Ishikawa (cell line): Measurements from ENCODE around the gene MON2.

Experiments used
- CEBPB ChIP-seq: IDR thresholded peaks from 2 replicates; pipeline ENCODE4 v1.6.1; 2012
- CREB1 ChIP-seq: IDR thresholded peaks from 2 replicates; pipeline ENCODE4 v1.6.1; 2012; ENCODE audit warnings: low read depth
- EGR1 ChIP-seq: IDR thresholded peaks from 2 replicates; pipeline ENCODE4 v1.6.1; 2012
- EP300 ChIP-seq: IDR thresholded peaks from 2 replicates; pipeline ENCODE4 v1.6.1; 2012; ENCODE audit warnings: borderline replicate concordance
- FOXM1 ChIP-seq: IDR thresholded peaks from 2 replicates; pipeline ENCODE4 v1.6.1; 2012; ENCODE audit warnings: low read depth, borderline replicate concordance
- NFIC ChIP-seq: IDR thresholded peaks from 2 replicates; pipeline ENCODE4 v1.6.1; 2012
- RAD21 ChIP-seq: IDR thresholded peaks from 2 replicates; pipeline ENCODE4 v1.6.1; 2012; ENCODE audit warnings: low read depth
- TAF1 ChIP-seq: IDR thresholded peaks from 2 replicates; pipeline ENCODE4 v1.6.1; 2012; ENCODE audit warnings: low read depth, mild to moderate bottlenecking
- TCF12 ChIP-seq: IDR thresholded peaks from 2 replicates; pipeline ENCODE4 v1.6.1; 2012; ENCODE audit warnings: low read depth
- TEAD4 ChIP-seq: IDR thresholded peaks from 2 replicates; pipeline ENCODE4 v1.6.1; 2012
- YY1 ChIP-seq: IDR thresholded peaks from 2 replicates; pipeline ENCODE4 v1.6.1; 2012; ENCODE audit warnings: low read depth
- ZBTB7A ChIP-seq: IDR thresholded peaks from 2 replicates; pipeline ENCODE4 v1.6.1; 2012; ENCODE audit warnings: low read depth
- TF ChIP-seq, protein P1 (sequence below): IDR thresholded peaks from 2 replicates; pipeline ENCODE4 v1.6.1; 2012
- TF ChIP-seq, protein P2 (sequence below): IDR thresholded peaks from 2 replicates; pipeline ENCODE4 v1.6.1; 2012
- TF ChIP-seq, protein P3 (sequence below): IDR thresholded peaks from 2 replicates; pipeline ENCODE4 v1.6.1; 2012; ENCODE audit warnings: low read depth, mild to moderate bottlenecking

MON2 gene

DNA sequence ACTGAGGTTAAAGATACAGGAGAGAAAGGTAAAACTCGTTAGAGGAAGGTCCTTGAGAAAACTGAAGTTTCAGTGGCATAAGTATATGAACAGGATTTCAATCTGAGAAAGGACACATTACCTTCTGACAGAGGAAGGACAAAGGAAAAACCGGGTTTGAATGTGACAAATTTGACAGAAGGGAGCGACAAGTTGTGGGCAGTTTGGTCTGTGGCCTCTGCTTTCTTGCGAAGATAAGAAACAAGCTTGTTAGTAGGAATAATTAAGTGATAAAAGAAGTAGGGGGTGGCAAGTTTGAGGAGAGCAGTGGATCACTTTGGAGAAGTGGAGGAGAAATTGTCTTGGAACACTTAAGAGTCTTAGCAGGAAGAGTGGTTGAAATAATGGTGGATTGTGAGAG lies 5.1 kb downstream of the MON2 start:
- TF ChIP-seq, protein P1, sequence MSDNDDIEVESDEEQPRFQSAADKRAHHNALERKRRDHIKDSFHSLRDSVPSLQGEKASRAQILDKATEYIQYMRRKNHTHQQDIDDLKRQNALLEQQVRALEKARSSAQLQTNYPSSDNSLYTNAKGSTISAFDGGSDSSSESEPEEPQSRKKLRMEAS, result no peak
- no peak for TF ChIP-seq NFIC
- TF ChIP-seq, protein P2, sequence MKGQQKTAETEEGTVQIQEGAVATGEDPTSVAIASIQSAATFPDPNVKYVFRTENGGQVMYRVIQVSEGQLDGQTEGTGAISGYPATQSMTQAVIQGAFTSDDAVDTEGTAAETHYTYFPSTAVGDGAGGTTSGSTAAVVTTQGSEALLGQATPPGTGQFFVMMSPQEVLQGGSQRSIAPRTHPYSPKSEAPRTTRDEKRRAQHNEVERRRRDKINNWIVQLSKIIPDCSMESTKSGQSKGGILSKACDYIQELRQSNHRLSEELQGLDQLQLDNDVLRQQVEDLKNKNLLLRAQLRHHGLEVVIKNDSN, result no peak
- no peak for TF ChIP-seq FOXM1
- no peak for TF ChIP-seq CREB1
- no peak for TF ChIP-seq RAD21
- TF ChIP-seq CEBPB, result no peak
- no peak for TF ChIP-seq TEAD4
- no peak for TF ChIP-seq YY1
- TF ChIP-seq EGR1, result no peak
- no peak for TF ChIP-seq TAF1
- TF ChIP-seq ZBTB7A, result no peak
- no peak for TF ChIP-seq EP300

DNA sequence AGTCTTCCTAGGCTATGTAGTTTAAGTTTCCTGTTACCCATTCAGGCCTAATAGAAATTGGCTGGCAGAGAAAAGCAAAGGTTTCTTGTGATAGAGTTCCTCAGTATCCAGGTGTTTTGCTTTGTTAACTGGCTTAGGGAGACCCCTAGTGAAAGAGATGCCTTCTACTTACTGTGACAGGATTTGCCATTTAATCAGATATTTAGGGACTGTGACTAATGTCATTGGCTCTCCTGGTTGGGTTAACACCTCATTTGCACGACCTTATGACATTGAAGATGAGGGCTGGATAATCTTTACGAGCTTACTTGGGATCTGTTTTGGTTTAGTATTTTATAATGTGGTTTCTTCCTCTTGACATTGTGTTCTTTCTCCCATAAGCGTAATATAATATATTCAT lies 5.8 kb downstream of the MON2 start:
- TF ChIP-seq EP300, result no peak
- TF ChIP-seq RAD21, result 0 out of 2 replicates have a peak, but pooled peaks have one; percentile 13

DNA sequence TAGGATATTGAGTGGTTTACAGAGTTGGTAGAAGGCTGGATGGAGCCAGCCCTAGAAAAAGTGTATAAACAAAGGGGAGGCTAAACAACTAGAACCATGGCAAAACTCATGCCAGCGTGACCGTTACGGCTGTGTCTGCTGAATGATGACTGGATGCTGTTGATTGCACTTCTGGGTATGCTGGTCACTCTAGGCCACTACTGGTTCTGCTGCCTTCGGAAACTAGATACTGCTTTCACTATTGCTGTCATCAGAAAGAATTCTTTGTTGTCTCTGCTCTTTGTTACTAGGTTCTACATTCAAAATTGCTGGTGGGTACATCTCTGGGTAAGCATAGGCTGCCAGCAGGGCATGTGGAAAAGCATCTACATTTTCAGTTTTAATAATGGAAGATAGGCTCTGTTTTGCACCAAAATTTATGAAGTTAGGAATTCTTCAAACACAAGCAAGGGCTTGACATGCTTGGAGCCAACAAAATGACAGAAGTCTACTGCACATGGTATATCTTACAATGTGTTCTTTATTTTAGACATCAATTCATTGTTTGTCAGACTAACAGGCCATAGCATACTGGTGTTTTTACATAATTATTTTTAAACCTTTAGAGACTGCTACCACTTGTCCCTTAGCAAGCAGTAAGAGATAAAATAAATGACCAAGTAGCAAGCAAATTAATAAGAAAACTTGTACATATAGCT lies 15.4 kb downstream of the MON2 start:
- TF ChIP-seq CEBPB (no peak), NFIC (no peak), ZBTB7A (no peak), FOXM1 (no peak), TEAD4 (no peak), EGR1 (no peak), EP300 (no peak), CREB1 (no peak), TCF12 (no peak), YY1 (no peak)
- TF ChIP-seq, protein P2, result no peak

DNA sequence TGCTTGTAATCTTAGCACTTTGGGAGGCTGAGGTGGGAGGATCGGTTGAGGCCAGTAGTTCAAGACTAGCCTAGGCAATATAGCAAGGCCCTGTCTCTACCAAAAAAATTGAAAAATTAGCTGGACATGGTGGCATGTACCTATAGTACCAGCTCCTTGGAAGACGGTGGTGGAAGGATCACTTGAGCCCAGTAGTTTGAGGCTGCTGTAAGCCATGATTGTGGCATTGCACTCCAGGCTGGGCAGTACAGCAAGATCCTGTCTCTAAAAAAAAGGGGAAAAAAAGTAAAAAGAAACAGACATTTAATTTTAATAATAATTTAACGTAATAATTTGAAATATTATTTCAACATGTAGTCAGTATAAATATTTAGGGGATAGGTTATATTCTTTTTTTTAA lies 16.1 kb downstream of the MON2 start:
- TF ChIP-seq TAF1, result no peak
- TF ChIP-seq TCF12, result no peak
- no peak for TF ChIP-seq NFIC
- no peak for TF ChIP-seq CEBPB
- TF ChIP-seq ZBTB7A, result no peak
- no peak for TF ChIP-seq EGR1
- TF ChIP-seq, protein P3, sequence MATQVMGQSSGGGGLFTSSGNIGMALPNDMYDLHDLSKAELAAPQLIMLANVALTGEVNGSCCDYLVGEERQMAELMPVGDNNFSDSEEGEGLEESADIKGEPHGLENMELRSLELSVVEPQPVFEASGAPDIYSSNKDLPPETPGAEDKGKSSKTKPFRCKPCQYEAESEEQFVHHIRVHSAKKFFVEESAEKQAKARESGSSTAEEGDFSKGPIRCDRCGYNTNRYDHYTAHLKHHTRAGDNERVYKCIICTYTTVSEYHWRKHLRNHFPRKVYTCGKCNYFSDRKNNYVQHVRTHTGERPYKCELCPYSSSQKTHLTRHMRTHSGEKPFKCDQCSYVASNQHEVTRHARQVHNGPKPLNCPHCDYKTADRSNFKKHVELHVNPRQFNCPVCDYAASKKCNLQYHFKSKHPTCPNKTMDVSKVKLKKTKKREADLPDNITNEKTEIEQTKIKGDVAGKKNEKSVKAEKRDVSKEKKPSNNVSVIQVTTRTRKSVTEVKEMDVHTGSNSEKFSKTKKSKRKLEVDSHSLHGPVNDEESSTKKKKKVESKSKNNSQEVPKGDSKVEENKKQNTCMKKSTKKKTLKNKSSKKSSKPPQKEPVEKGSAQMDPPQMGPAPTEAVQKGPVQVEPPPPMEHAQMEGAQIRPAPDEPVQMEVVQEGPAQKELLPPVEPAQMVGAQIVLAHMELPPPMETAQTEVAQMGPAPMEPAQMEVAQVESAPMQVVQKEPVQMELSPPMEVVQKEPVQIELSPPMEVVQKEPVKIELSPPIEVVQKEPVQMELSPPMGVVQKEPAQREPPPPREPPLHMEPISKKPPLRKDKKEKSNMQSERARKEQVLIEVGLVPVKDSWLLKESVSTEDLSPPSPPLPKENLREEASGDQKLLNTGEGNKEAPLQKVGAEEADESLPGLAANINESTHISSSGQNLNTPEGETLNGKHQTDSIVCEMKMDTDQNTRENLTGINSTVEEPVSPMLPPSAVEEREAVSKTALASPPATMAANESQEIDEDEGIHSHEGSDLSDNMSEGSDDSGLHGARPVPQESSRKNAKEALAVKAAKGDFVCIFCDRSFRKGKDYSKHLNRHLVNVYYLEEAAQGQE, result no peak
- TF ChIP-seq EP300, result no peak
- TF ChIP-seq, protein P2, result no peak
- TF ChIP-seq FOXM1, result no peak
- TF ChIP-seq, protein P1, result no peak
- no peak for TF ChIP-seq YY1
- no peak for TF ChIP-seq CREB1
- TF ChIP-seq RAD21, result no peak
- TF ChIP-seq TEAD4, result no peak

DNA sequence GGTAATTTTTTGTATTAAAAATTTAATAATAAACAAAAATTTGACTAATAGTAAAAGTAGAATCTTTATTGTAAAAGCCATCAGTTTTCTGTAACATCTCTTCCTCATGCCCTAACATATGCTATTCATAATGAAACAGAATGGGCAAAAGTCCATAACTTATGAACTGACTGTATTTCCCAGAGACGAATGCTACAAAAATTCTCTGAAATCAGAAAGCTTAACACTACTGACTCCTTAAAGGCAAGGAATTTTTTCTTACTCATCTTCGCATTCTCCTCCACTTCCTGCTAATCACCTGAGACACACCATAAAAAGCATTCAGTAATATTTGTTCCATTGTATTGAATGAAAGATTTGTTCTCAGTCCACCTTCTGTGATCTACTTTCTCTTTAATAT lies 17.6 kb downstream of the MON2 start:
- TF ChIP-seq, protein P2, result no peak
- TF ChIP-seq EP300 (no peak), FOXM1 (no peak), TEAD4 (no peak), CEBPB (no peak), ZBTB7A (no peak), EGR1 (no peak), TAF1 (no peak), TCF12 (no peak), RAD21 (no peak), CREB1 (no peak), YY1 (no peak), NFIC (no peak)
- TF ChIP-seq, protein P1, result no peak

DNA sequence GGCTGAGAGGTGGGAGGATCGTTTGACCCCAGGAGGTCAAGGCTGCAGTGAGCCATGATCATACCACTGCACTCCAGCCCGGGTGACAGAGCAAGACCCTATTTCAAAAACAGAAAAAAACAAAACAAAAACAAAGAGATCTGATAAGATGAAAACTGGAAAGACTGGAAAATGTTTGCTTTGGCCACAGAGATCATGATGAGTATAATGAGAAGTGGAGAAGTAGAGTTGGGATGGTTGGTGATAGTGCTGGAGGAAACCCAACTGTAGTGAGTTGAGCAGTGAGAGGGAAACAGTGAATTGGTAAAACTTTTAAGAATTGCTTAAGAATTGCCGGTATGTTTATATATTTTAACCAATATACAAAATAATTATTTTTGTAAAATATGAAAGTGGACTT lies 39.2 kb downstream of the MON2 start:
- TF ChIP-seq EP300 (no peak), CREB1 (no peak), CEBPB (no peak), FOXM1 (no peak), YY1 (no peak), TEAD4 (no peak), ZBTB7A (no peak)
- TF ChIP-seq, protein P1, result no peak
